MV-4-11 (cell line): ENCODE results near the gene FBN2.
"Not testable (repeated sequence)": the region's sequence is repeated elsewhere in the genome, so short reads cannot be mapped to it uniquely, and the experiment has no call there.

Experiments
- DNase-seq: peaks from one replicate; lab custom pipeline; 2025; lab: John Stamatoyannopoulos, UW

The FBN2 gene

GRCh38 chr5:128478386-128479368 lies 59.4 kb downstream of the FBN2 start:
- DNase-seq, result no peak

- no peak for DNase-seq
These were observed 60.1 kb downstream of the FBN2 start for GRCh38 chr5:128477944-128478343.

- no peak for DNase-seq
These were observed 62.4 kb downstream of the FBN2 start for GRCh38 chr5:128475693-128476092.

GRCh38 chr5:128472919-128473318 lies 65.1 kb downstream of the FBN2 start:
- no peak for DNase-seq

GRCh38 chr5:128472036-128472435 lies 66.0 kb downstream of the FBN2 start:
- DNase-seq, result no peak

GRCh38 chr5:128470663-128471062 lies 67.4 kb downstream of the FBN2 start:
- DNase-seq, result no peak

GRCh38 chr5:128469912-128470311 lies 68.1 kb downstream of the FBN2 start:
- DNase-seq, result no peak

- DNase-seq, result no peak
These were observed 71.1 kb downstream of the FBN2 start for GRCh38 chr5:128466980-128467379.

- DNase-seq, result no peak
These were observed 71.5 kb downstream of the FBN2 start for GRCh38 chr5:128466554-128466953.

- DNase-seq, result no peak
These were observed 73.4 kb downstream of the FBN2 start for GRCh38 chr5:128464596-128464995.

- DNase-seq, result no peak
These were observed 75.7 kb downstream of the FBN2 start for GRCh38 chr5:128462330-128462729.

GRCh38 chr5:128457147-128457915 lies 80.7 kb downstream of the FBN2 start:
- not testable (repeated sequence) for DNase-seq

GRCh38 chr5:128455841-128456361 lies 82.1 kb downstream of the FBN2 start:
- DNase-seq, result no peak

- DNase-seq, result no peak
These were observed 84.9 kb downstream of the FBN2 start for GRCh38 chr5:128453121-128453520.

- not testable (repeated sequence) for DNase-seq
These were observed 90.8 kb downstream of the FBN2 start for GRCh38 chr5:128447224-128447623.

- DNase-seq, result no peak
These were observed 96.1 kb downstream of the FBN2 start for GRCh38 chr5:128441941-128442350.

GRCh38 chr5:128441165-128441564 lies 96.9 kb downstream of the FBN2 start:
- no peak for DNase-seq

- DNase-seq, result no peak
These were observed 101.3 kb downstream of the FBN2 start for GRCh38 chr5:128436749-128437188.

GRCh38 chr5:128435861-128436260 lies 102.2 kb downstream of the FBN2 start:
- no peak for DNase-seq

- no peak for DNase-seq
These were observed 103.1 kb downstream of the FBN2 start for GRCh38 chr5:128434993-128435392.

GRCh38 chr5:128432913-128433440 lies 105.1 kb downstream of the FBN2 start:
- DNase-seq, result peak; percentile 78

GRCh38 chr5:128427921-128428320 lies 110.1 kb downstream of the FBN2 start:
- no peak for DNase-seq
